ENCODE data around the gene FBXW7.

Gene FBXW7

GRCh38 chr4:152281211-152281610 lies 254.7 kb downstream of the FBXW7 start:
- H3K4me3 ChIP-seq (replicated peaks in 1 of 2; ENCODE audit: low read depth in 2 of 2, low read length in 2 of 2): no peak overlapping the region
- TF ChIP-seq CTCF (IDR thresholded peaks at IDR 0.05; ENCODE audit: low read depth, low read length): no peak

GRCh38 chr4:152279234-152279566 lies 256.7 kb downstream of the FBXW7 start:
- no peak overlapping the region for H3K4me3 ChIP-seq (replicated peaks in 1 of 2; ENCODE audit: low read depth in 2 of 2, low read length in 2 of 2)

More at GRCh38 chr4:152281211-152281610, 254.7 kb downstream of the FBXW7 start:
- no peak for DNase-seq (ENCODE audit: low read depth in 2 of 2)

GRCh38 chr4:152278505-152279233 lies 257.2 kb downstream of the FBXW7 start:
- TF ChIP-seq CTCF (IDR thresholded peaks at IDR 0.05; ENCODE audit: low read depth, low read length): no peak

More at GRCh38 chr4:152279234-152279566, 256.7 kb downstream of the FBXW7 start:
- no peak for DNase-seq (ENCODE audit: low read depth in 2 of 2)
- no peak for TF ChIP-seq CTCF (IDR thresholded peaks at IDR 0.05; ENCODE audit: low read depth, low read length)

GRCh38 chr4:152278172-152278504 lies 257.8 kb downstream of the FBXW7 start:
- TF ChIP-seq CTCF (IDR thresholded peaks at IDR 0.05; ENCODE audit: low read depth, low read length): no peak
- DNase-seq (ENCODE audit: low read depth in 2 of 2): no peak
- H3K4me3 ChIP-seq (replicated peaks in 1 of 2; ENCODE audit: low read depth in 2 of 2, low read length in 2 of 2): no peak overlapping the region

More at GRCh38 chr4:152278505-152279233, 257.2 kb downstream of the FBXW7 start:
- DNase-seq (ENCODE audit: low read depth in 2 of 2): no peak
- H3K4me3 ChIP-seq (replicated peaks in 1 of 2; ENCODE audit: low read depth in 2 of 2, low read length in 2 of 2): no peak overlapping the region

- no peak for DNase-seq (ENCODE audit: low read depth in 2 of 2)
- H3K4me3 ChIP-seq (replicated peaks in 1 of 2; ENCODE audit: low read depth in 2 of 2, low read length in 2 of 2): no peak overlapping the region
- no peak for TF ChIP-seq CTCF (IDR thresholded peaks at IDR 0.05; ENCODE audit: low read depth, low read length)
Observed at GRCh38 chr4:152277333-152277732, 258.6 kb downstream of the FBXW7 start.

- TF ChIP-seq CTCF (IDR thresholded peaks at IDR 0.05; ENCODE audit: low read depth, low read length): no peak
Observed at GRCh38 chr4:152273343-152273742, 262.5 kb downstream of the FBXW7 start.

More at GRCh38 chr4:152273343-152273742, 262.5 kb downstream of the FBXW7 start:
- no peak for DNase-seq (ENCODE audit: low read depth in 2 of 2)
- H3K4me3 ChIP-seq (replicated peaks in 1 of 2; ENCODE audit: low read depth in 2 of 2, low read length in 2 of 2): no peak overlapping the region

Data from cardiac fibroblast (primary cell).